ENCODE measurements around the gene PHC3.

The PHC3 gene

GRCh38 chr3:170063691-170064090 is 117.8 kb downstream of the PHC3 start:
- Histone ChIP-seq H3K4me3 (ENCODE audit: insufficient read depth, low read depth, low read length, poor library complexity, severe bottlenecking) (no peak overlapping the region), H3K9me3 (ENCODE audit: control insufficient read depth, low read length) (no peaks in the 10 kb centered on the region), H3K4me1 (ENCODE audit: control insufficient read depth, insufficient read depth, low read length, poor library complexity, severe bottlenecking) (no peaks in the 10 kb centered on the region), H3K27me3 (replicated peaks; ENCODE audit: control insufficient read depth, insufficient read depth, low read length, poor library complexity, severe bottlenecking) (no peaks in the 10 kb centered on the region), H3K27ac (ENCODE audit: insufficient read depth, low read length, poor library complexity, severe bottlenecking) (no peak overlapping the region), H3K36me3 (ENCODE audit: control insufficient read depth, insufficient read depth, low read length) (no peaks in the 10 kb centered on the region)
- no peak for DNase-seq

GRCh38 chr3:170062769-170063168 is 118.8 kb downstream of the PHC3 start:
- H3K4me1 ChIP-seq (ENCODE audit: control insufficient read depth, insufficient read depth, low read length, poor library complexity, severe bottlenecking) = peaks cover 4% of the 10 kb centered on the region
- no peaks in the 10 kb centered on the region for H3K9me3 ChIP-seq (ENCODE audit: control insufficient read depth, low read length)
- H3K4me3 ChIP-seq (ENCODE audit: insufficient read depth, low read depth, low read length, poor library complexity, severe bottlenecking) = no peak overlapping the region
- no peaks in the 10 kb centered on the region for H3K27me3 ChIP-seq (replicated peaks; ENCODE audit: control insufficient read depth, insufficient read depth, low read length, poor library complexity, severe bottlenecking)
- no peak for DNase-seq
- H3K36me3 ChIP-seq (ENCODE audit: control insufficient read depth, insufficient read depth, low read length) = no peaks in the 10 kb centered on the region
- no peak overlapping the region for H3K27ac ChIP-seq (ENCODE audit: insufficient read depth, low read length, poor library complexity, severe bottlenecking)

- Histone ChIP-seq H3K27ac (ENCODE audit: insufficient read depth, low read length, poor library complexity, severe bottlenecking) (no peak overlapping the region), H3K4me1 (ENCODE audit: control insufficient read depth, insufficient read depth, low read length, poor library complexity, severe bottlenecking) (peaks cover 4% of the 10 kb centered on the region), H3K4me3 (ENCODE audit: insufficient read depth, low read depth, low read length, poor library complexity, severe bottlenecking) (no peak overlapping the region), H3K9me3 (ENCODE audit: control insufficient read depth, low read length) (no peaks in the 10 kb centered on the region), H3K27me3 (replicated peaks; ENCODE audit: control insufficient read depth, insufficient read depth, low read length, poor library complexity, severe bottlenecking) (no peaks in the 10 kb centered on the region), H3K36me3 (ENCODE audit: control insufficient read depth, insufficient read depth, low read length) (no peaks in the 10 kb centered on the region)
- DNase-seq = no peak
Observed at GRCh38 chr3:170062068-170062467, 119.5 kb downstream of the PHC3 start.

GRCh38 chr3:170059447-170059846 is 122.1 kb downstream of the PHC3 start:
- no peak overlapping the region for H3K27ac ChIP-seq (ENCODE audit: insufficient read depth, low read length, poor library complexity, severe bottlenecking)
- H3K4me1 ChIP-seq (ENCODE audit: control insufficient read depth, insufficient read depth, low read length, poor library complexity, severe bottlenecking) = peaks cover 4% of the 10 kb centered on the region
- no peak for DNase-seq
- H3K27me3 ChIP-seq (replicated peaks; ENCODE audit: control insufficient read depth, insufficient read depth, low read length, poor library complexity, severe bottlenecking) = no peaks in the 10 kb centered on the region
- no peak overlapping the region for H3K4me3 ChIP-seq (ENCODE audit: insufficient read depth, low read depth, low read length, poor library complexity, severe bottlenecking)
- no peaks in the 10 kb centered on the region for H3K36me3 ChIP-seq (ENCODE audit: control insufficient read depth, insufficient read depth, low read length)
- H3K9me3 ChIP-seq (ENCODE audit: control insufficient read depth, low read length) = no peaks in the 10 kb centered on the region

GRCh38 chr3:170058127-170058526 is 123.4 kb downstream of the PHC3 start:
- Histone ChIP-seq H3K27ac (ENCODE audit: insufficient read depth, low read length, poor library complexity, severe bottlenecking) (no peak overlapping the region), H3K4me1 (ENCODE audit: control insufficient read depth, insufficient read depth, low read length, poor library complexity, severe bottlenecking) (peaks cover 4% of the 10 kb centered on the region), H3K27me3 (replicated peaks; ENCODE audit: control insufficient read depth, insufficient read depth, low read length, poor library complexity, severe bottlenecking) (no peaks in the 10 kb centered on the region), H3K9me3 (ENCODE audit: control insufficient read depth, low read length) (no peaks in the 10 kb centered on the region), H3K4me3 (ENCODE audit: insufficient read depth, low read depth, low read length, poor library complexity, severe bottlenecking) (no peak overlapping the region), H3K36me3 (ENCODE audit: control insufficient read depth, insufficient read depth, low read length) (no peaks in the 10 kb centered on the region)
- DNase-seq = no peak

- no peak for DNase-seq
- Histone ChIP-seq H3K4me3 (ENCODE audit: insufficient read depth, low read depth, low read length, poor library complexity, severe bottlenecking) (no peak overlapping the region), H3K36me3 (ENCODE audit: control insufficient read depth, insufficient read depth, low read length) (no peaks in the 10 kb centered on the region), H3K27ac (ENCODE audit: insufficient read depth, low read length, poor library complexity, severe bottlenecking) (no peak overlapping the region), H3K27me3 (replicated peaks; ENCODE audit: control insufficient read depth, insufficient read depth, low read length, poor library complexity, severe bottlenecking) (no peaks in the 10 kb centered on the region), H3K4me1 (ENCODE audit: control insufficient read depth, insufficient read depth, low read length, poor library complexity, severe bottlenecking) (peaks cover 4% of the 10 kb centered on the region), H3K9me3 (ENCODE audit: control insufficient read depth, low read length) (no peaks in the 10 kb centered on the region)
Observed at GRCh38 chr3:170057550-170057949, 124.0 kb downstream of the PHC3 start.

GRCh38 chr3:170056710-170057454 is 124.7 kb downstream of the PHC3 start:
- no peak for DNase-seq
- H3K9me3 ChIP-seq (ENCODE audit: control insufficient read depth, low read length) = no peaks in the 10 kb centered on the region

GRCh38 chr3:170055209-170055608 is 126.3 kb downstream of the PHC3 start:
- H3K4me1 ChIP-seq (ENCODE audit: control insufficient read depth, insufficient read depth, low read length, poor library complexity, severe bottlenecking) = peaks cover 4% of the 10 kb centered on the region
- H3K9me3 ChIP-seq (ENCODE audit: control insufficient read depth, low read length) = no peaks in the 10 kb centered on the region
- H3K36me3 ChIP-seq (ENCODE audit: control insufficient read depth, insufficient read depth, low read length) = no peaks in the 10 kb centered on the region
- DNase-seq = no peak
- H3K4me3 ChIP-seq (ENCODE audit: insufficient read depth, low read depth, low read length, poor library complexity, severe bottlenecking) = no peak overlapping the region
- no peak overlapping the region for H3K27ac ChIP-seq (ENCODE audit: insufficient read depth, low read length, poor library complexity, severe bottlenecking)
- H3K27me3 ChIP-seq (replicated peaks; ENCODE audit: control insufficient read depth, insufficient read depth, low read length, poor library complexity, severe bottlenecking) = no peaks in the 10 kb centered on the region

More at GRCh38 chr3:170056710-170057454, 124.7 kb downstream of the PHC3 start:
- H3K27me3 ChIP-seq (replicated peaks; ENCODE audit: control insufficient read depth, insufficient read depth, low read length, poor library complexity, severe bottlenecking) = no peaks in the 10 kb centered on the region
- H3K4me1 ChIP-seq (ENCODE audit: control insufficient read depth, insufficient read depth, low read length, poor library complexity, severe bottlenecking) = peaks cover 4% of the 10 kb centered on the region
- H3K4me3 ChIP-seq (ENCODE audit: insufficient read depth, low read depth, low read length, poor library complexity, severe bottlenecking) = no peak overlapping the region
- no peaks in the 10 kb centered on the region for H3K36me3 ChIP-seq (ENCODE audit: control insufficient read depth, insufficient read depth, low read length)
- H3K27ac ChIP-seq (ENCODE audit: insufficient read depth, low read length, poor library complexity, severe bottlenecking) = no peak overlapping the region

GRCh38 chr3:170054204-170054603 is 127.3 kb downstream of the PHC3 start:
- Histone ChIP-seq H3K27me3 (replicated peaks; ENCODE audit: control insufficient read depth, insufficient read depth, low read length, poor library complexity, severe bottlenecking) (no peaks in the 10 kb centered on the region), H3K4me1 (ENCODE audit: control insufficient read depth, insufficient read depth, low read length, poor library complexity, severe bottlenecking) (peaks cover 4% of the 10 kb centered on the region), H3K36me3 (ENCODE audit: control insufficient read depth, insufficient read depth, low read length) (no peaks in the 10 kb centered on the region), H3K27ac (ENCODE audit: insufficient read depth, low read length, poor library complexity, severe bottlenecking) (no peak overlapping the region), H3K4me3 (ENCODE audit: insufficient read depth, low read depth, low read length, poor library complexity, severe bottlenecking) (no peak overlapping the region), H3K9me3 (ENCODE audit: control insufficient read depth, low read length) (no peaks in the 10 kb centered on the region)
- no peak for DNase-seq

- Histone ChIP-seq H3K9me3 (ENCODE audit: control insufficient read depth, low read length) (no peaks in the 10 kb centered on the region), H3K27ac (ENCODE audit: insufficient read depth, low read length, poor library complexity, severe bottlenecking) (no peak overlapping the region), H3K36me3 (ENCODE audit: control insufficient read depth, insufficient read depth, low read length) (no peaks in the 10 kb centered on the region), H3K4me3 (ENCODE audit: insufficient read depth, low read depth, low read length, poor library complexity, severe bottlenecking) (no peak overlapping the region), H3K4me1 (ENCODE audit: control insufficient read depth, insufficient read depth, low read length, poor library complexity, severe bottlenecking) (no peaks in the 10 kb centered on the region), H3K27me3 (replicated peaks; ENCODE audit: control insufficient read depth, insufficient read depth, low read length, poor library complexity, severe bottlenecking) (no peaks in the 10 kb centered on the region)
- DNase-seq = no peak
Observed at GRCh38 chr3:170052398-170052797, 129.1 kb downstream of the PHC3 start.

All from effector memory CD4-positive, alpha-beta T cell (primary cell).